Stimulated activated CD8-positive, alpha-beta memory T cell treated with anti-CD3 and anti-CD28 coated beads, Interleukin-12 subunit alpha, Interleukin-12 subunit beta, amount 100 ng/mL, for 24 hours (primary cell): ENCODE data around the gene SCO2.

Experiments used
- DNase-seq: peaks from one replicate; pipeline ENCODE4 v3.0.0-alpha.2; 2020; ENCODE audit errors: extremely low read depth

Gene SCO2

DNA sequence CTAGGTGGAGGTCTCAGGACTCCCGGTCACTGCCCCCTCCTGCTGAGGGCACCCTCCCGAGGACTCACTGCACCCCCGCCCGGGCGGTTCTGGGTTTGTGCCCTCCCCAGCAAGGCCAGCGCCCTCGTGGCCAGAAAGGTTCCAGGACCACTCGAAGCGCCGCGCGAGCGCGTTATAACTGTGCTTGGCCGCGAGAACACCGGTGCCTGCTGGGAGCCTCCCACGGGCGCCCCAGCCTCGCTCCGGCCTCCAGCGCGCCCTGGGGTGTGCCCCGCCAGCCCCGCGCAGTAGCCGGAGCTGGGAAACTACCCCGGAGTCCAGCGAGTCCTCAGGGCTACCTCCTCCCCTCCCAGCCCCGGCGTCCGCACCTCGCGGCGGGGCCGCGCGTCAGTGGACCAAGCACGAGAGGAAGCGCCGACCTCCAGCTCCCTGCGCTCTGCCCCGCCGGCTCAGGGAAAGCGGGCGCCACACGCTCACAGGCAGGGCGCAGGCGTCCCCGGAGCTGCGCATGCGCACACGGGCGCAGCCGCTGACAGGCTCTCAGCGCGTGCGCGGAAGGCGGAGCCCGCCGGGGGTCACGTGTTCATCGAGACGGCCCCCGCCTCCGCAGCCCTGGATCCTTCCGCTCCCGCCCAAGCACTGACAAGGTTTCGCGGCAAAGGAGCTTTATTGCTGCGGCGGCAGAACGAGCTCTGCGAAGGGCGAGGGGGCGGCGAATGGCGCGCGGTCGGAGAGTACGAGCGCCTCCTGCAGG is at the start of gene SCO2:
TSS of gene SCO2 (minus strand) at position 495 of the 754 bp plus-strand sequence. CDS start 1,187 bp downstream, outside the sequence.
- peak; percentile 94 for DNase-seq

DNA sequence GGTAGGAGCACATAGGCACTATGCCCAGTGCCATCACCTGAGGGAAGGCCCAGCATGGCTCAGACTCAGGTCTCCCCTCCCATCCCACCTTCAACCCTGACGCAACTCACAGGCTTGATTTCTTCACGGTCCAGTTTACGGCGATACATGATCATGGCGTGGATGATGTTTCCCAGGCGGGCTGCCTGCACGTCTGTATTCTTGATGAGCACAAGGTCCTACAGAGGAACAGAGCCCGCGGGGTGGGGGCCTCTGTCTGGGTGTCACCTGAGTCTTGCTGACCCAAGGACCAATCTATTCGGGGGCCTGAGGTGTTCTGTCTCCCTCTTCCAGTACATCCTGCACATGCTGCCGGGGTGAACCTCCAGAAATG is 49.0 kb upstream of the SCO2 start:
- DNase-seq, result no peak

DNA sequence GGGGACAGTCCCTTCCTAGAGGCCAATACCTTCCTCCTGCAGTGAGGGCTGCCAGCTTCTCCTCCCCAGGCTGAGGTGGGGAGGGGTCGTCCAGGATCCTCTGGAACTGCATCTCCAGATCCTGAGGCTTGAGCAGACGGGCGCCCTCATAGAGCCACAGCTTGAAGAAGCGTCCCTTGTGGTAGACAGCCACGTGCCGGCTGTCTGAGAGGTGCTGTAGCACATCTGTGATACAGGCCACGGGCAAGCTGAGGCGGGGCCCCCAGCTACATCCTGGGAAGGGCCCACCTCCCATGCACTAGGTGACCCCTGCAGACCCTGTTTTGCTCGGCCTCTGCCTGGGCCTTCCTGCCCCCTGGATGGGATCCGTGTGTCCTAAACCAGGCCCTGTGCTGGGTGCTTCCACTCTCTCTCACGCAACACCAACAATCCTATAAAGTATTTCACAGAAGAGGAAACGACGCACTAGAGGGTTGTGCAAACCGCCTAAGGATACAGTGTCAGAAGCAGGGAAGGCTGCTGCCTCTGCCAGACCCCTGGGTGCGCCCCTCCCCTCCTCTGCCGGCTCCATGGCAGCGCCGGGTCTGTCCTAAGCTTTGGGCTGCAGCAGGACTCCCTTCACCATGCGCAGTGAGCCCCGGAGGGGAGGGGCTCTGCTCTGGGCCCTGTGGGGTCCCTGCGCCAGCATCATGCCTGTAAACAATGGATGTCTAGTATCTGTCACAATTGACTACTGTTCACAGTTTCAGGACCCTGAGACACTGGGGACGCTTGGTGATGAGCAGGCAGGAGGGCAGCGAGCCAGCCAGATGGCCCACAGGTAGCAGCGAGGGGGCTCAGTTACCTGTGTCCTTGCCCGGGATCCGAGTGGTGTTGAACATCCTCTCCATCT is 48.3 kb upstream of the SCO2 start:
- DNase-seq, result no peak

DNA sequence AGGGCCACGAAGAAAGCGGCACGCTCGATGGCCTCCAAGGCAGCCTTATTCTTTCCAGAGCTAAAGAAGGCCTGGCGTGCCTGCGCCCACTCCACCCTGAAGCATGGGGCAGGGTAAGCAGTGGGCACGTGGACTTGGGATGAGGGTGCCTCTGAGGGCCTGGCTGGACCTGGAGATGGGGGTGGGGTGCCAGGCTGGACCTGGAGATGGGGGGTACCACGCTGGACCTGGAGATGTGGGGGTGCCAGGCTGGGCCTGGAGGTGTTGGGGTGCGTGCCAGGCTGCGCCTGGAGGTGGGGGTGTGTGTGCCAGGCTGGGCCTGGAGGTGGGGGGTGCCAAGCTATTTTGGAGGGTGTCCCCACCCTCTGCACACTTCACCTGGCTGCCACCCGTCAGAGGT is 47.6 kb upstream of the SCO2 start:
- no peak for DNase-seq

DNA sequence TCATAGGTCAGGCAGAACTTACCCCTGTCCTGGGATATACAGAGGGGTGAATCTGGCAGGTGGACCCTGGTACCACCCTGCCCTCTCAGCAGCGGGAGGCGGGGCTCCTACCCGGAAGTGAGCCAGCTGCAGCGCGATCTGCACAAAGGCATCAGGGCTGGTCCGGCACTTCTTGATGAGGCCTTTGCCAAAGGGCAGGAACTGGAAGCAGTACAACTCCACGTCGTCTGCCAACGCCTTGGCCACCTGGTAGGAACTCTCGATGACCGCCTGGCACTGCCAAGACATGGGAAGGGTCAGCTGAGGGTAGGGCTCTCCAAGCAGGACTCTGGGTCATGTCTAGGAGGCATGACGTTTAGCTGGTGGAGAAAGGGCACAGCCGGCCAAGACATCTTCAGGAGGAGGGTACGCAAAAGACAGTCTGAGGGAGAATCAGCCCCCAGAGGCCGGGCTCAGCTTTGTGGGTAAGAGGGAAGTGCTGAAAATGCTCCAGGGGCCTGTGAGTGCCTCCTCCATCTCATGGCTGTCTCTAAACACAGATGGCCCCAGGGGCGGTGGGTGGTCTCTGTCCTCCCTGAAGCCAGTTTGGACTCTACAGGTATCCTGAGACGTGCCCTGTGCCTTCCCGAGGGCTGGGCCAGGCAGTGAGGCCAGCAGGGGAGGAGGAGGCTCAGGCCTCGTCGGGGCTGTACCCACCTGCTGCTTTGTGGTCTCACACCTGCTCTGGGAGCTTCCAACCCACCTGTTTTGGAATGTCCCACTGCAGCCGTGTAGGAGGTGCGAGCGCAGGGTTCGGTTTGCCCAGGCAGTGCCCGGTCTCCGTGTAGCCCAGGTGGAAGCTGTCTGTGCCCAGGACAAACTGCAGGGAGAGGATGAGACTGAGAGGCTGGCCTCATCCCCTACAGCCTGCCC is 46.1 kb upstream of the SCO2 start:
- no peak for DNase-seq

GRCh38 chr22:50570861-50571260 is 45.5 kb upstream of the SCO2 start:
- no peak for DNase-seq

- DNase-seq, result no peak
These were observed 44.6 kb upstream of the SCO2 start for GRCh38 chr22:50569896-50570535.

DNA sequence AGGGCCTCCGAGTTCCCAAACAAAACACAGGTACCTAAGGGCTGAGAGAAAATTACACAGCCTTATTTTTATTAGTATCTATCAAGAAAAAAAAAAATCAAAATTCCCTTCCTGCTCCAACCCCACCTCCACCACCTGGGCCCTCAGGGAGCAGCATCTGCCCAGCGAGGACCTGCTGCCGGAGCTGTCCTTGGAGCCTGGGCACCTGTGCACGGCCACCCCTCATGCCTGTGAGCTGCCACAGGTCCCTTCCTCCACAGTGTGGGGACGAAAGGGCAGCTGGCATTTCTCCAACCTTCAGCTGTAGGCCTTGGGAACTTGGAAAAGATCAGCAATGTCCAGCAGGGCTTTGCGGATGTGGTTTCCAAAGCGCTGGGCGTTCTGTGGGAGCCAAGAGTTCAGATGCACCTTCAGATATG is 43.7 kb upstream of the SCO2 start:
- DNase-seq, result no peak

DNA sequence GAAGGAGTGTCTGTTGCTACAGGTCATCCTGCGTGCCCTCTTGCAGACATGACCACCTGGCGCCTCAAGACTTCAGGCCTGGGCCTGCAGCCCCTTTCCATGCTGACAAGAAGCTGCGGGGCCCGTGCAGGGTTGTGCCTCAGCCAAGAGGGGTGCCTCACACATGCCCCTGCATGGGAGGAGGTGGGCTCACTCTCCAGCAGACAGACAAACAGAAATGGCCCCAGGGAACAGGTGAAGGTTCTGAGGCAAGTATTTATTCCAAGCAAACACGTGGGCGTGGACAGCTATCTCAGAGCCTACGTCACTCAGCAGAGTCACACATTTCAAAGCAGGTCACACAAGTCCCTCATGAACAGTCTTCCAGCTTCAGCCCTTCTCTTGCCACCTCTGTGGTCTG is 43.2 kb upstream of the SCO2 start:
- DNase-seq, result no peak

DNA sequence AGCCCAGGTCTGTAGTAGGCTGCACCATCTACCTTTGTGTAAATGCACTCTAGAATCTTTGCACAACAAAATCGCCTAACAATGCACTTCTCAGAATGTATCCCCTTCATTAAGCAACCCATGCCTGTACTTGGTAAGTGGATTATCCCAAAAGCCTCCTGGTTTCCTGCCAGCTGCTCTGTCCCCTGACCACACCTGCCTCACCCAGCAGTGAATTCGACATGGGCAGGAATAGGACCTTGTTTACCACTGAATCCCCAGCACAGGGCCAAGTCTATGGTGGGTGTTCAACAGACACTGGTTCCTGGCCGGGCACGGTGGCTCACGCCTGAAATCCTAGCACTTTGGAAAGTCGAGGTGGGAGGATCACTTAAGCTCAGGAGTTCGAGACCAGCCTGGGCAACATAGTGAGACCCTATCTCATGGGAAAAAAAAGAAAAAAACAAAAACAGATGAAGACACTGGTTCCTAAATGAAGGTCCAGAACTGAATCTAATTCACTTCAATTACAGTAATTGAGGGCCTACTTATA is 42.4 kb upstream of the SCO2 start:
- DNase-seq, result no peak

DNA sequence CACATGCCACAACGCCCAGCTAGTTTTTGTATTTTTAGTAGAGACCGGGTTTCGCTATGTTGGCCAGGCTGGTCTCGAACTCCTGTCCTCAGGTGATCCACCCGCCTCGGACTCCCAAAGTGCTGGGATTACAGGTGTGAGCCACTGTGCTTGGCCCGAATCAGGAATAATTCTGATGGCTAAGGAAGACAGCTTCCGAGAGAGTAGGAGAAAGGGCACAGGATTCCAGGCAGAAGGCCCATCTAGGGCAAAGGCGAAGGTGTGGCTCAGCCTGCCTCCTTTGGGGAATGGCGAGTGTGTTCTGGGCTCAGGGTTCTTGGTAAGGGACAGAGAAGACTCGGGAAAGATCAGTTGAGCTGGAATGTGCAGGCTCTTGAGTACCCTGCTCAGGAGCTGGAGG is 38.9 kb upstream of the SCO2 start:
- DNase-seq, result no peak

DNA sequence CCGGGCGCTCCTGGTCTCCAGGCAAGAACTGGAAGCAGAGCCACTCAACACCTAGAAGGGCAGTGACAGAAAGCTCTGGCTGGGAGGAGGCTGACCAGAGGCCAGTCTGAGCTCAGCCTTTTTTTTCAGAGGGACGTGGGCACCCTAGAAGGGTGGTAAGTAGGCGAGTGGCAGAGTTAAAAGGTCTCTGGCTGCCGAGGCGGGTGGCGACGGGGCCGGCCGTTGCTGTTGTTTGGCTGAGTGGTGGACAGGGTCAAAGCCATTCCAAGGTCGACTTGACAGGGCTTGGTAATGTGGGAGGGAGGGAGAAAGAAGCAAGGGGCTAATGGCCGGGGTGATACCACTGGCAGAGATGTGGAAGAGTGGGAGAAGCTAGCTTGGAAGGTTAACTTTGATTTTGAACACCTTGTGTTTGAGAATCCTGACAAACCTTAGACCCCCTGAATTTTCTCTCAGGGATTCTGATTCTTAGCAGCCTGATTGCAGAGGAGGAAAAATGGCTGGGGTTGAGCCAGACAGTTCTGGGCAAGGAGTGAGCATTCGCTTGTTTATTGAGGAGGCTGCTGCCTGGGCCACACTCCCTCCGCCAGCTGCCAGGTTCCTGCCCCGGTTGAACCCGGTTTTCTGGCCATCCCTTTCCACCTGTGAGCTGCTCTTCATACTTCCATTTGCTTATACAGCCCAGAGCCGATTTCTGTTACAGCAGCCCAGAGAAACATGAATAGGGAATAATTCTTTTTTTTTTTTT is 38.2 kb upstream of the SCO2 start:
- no peak for DNase-seq

- peak; percentile 85 for DNase-seq
These were observed 37.4 kb upstream of the SCO2 start, which contains the start of gene SYCE3 for GRCh38 chr22:50562523-50563412. Gene SYCE3, minus strand, starts transcription at chr22:50562919. Its CDS starts 6,514 bp downstream, at chr22:50556405.

GRCh38 chr22:50561401-50562358 is 36.3 kb upstream of the SCO2 start:
- DNase-seq, result no peak

DNA sequence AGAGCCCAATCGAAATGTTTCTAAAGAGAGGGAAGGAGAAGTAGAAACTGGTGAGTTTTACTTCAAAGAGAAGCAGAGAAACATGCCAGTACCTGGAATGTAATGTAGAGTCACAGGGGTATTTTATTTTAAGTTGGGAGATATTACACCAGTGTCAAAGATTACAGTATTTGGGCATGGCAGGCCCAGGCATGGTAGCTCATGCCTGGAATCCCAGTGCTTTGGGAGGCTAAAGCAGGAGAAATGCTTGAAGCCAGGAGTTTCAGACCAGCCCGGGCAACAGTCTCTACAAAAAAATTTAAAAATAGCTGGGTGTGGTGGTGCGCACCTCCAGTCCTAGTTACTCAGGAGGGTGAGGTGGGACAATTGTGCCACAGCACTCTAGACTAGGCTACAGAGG is 34.6 kb upstream of the SCO2 start:
- DNase-seq, result no peak

GRCh38 chr22:50556703-50557102 is 31.3 kb upstream of the SCO2 start:
- no peak for DNase-seq

GRCh38 chr22:50553310-50553709 is 27.9 kb upstream of the SCO2 start:
- no peak for DNase-seq

GRCh38 chr22:50551160-50551752 is 25.9 kb upstream of the SCO2 start:
- DNase-seq, result no peak
